ENCODE results near the gene CHMP4A.

- TF ChIP-seq POLR2AphosphoS5 (IDR thresholded peaks at IDR 0.05; ENCODE audit: low read depth, low read length): no peak
- TF ChIP-seq EZH2phosphoT487 (IDR thresholded peaks at IDR 0.05; ENCODE audit: borderline replicate concordance): no peak
- no peak for TF ChIP-seq FOSL1 (IDR thresholded peaks at IDR 0.05; ENCODE audit: low read depth)
- no peak for TF ChIP-seq ELF1 (IDR thresholded peaks at IDR 0.05; ENCODE audit: borderline replicate concordance, low read depth)
- no peak for TF ChIP-seq JUND (IDR thresholded peaks at IDR 0.05)
- no peak for TF ChIP-seq MAX (IDR thresholded peaks at IDR 0.05)
- no peak for TF ChIP-seq CTCF (IDR thresholded peaks at IDR 0.05 in 2 of 3, conservative IDR thresholded peaks at IDR 0.05 in 1 of 3; ENCODE audit: borderline replicate concordance in 1 of 3, insufficient read depth in 1 of 3, low read depth in 2 of 3, low read length in 2 of 3)
- TF ChIP-seq EZH2 (IDR thresholded peaks at IDR 0.05): no peak
- TF ChIP-seq CBX3 (IDR thresholded peaks at IDR 0.05; ENCODE audit: low read depth): no peak
- no peak for TF ChIP-seq YY1 (IDR thresholded peaks at IDR 0.05; ENCODE audit: extremely low read depth, insufficient replicate concordance, low read depth, low read length)
These were observed 26.3 kb downstream of the CHMP4A start for GRCh38 chr14:24186831-24187538.

All from HCT116 (cell line).